ENCODE data around the gene FHIT.

FHIT gene

GRCh38 chr3:59769127-59769750 lies 1482.0 kb downstream of the FHIT start:
- DNase-seq, result peak; percentile 43

- DNase-seq, result no peak
These were observed 1484.9 kb downstream of the FHIT start for GRCh38 chr3:59766200-59766872.

GRCh38 chr3:59764171-59764570 lies 1487.1 kb downstream of the FHIT start:
- DNase-seq, result peak; percentile 1

GRCh38 chr3:59762941-59763340 lies 1488.3 kb downstream of the FHIT start:
- DNase-seq, result no peak

GRCh38 chr3:59759298-59760031 lies 1491.8 kb downstream of the FHIT start:
- no peak for DNase-seq

- DNase-seq, result no peak
These were observed 1492.6 kb downstream of the FHIT start for GRCh38 chr3:59758672-59759071.

GRCh38 chr3:59756934-59757333 lies 1494.3 kb downstream of the FHIT start:
- no peak for DNase-seq

GRCh38 chr3:59754456-59755129 lies 1496.7 kb downstream of the FHIT start:
- no peak for DNase-seq

- DNase-seq, result no peak
These were observed 1497.3 kb downstream of the FHIT start for GRCh38 chr3:59753808-59754450.

- no peak for DNase-seq
These were observed 1498.3 kb downstream of the FHIT start for GRCh38 chr3:59752925-59753324.

GRCh38 chr3:59751606-59752005 lies 1499.6 kb downstream of the FHIT start:
- DNase-seq, result no peak

- no peak for DNase-seq
These were observed 1500.9 kb downstream of the FHIT start for GRCh38 chr3:59750391-59750790.

GRCh38 chr3:59749291-59749690 lies 1502.0 kb downstream of the FHIT start:
- no peak for DNase-seq

- DNase-seq, result no peak
These were observed 1504.7 kb downstream of the FHIT start for GRCh38 chr3:59746585-59746984.

GRCh38 chr3:59737241-59737640 lies 1514.0 kb downstream of the FHIT start:
- DNase-seq, result no peak

- no peak for DNase-seq
These were observed 1517.2 kb downstream of the FHIT start for GRCh38 chr3:59734061-59734460.

- no peak for DNase-seq
These were observed 1518.0 kb downstream of the FHIT start for GRCh38 chr3:59733041-59733809.

GRCh38 chr3:59731943-59732342 lies 1519.3 kb downstream of the FHIT start:
- DNase-seq, result no peak

GRCh38 chr3:59730591-59730990 lies 1520.7 kb downstream of the FHIT start:
- DNase-seq, result no peak

GRCh38 chr3:59728587-59728908 lies 1522.7 kb downstream of the FHIT start:
- DNase-seq, result no peak

GRCh38 chr3:59727902-59728586 lies 1523.2 kb downstream of the FHIT start:
- DNase-seq, result no peak

- DNase-seq, result no peak
These were observed 1525.0 kb downstream of the FHIT start for GRCh38 chr3:59726279-59726678.

All from NCI-H1694 (cell line).